ENCODE data around the gene SPDYA. TPM values are rescaled to one million over a fixed set of nuclear protein-coding genes. Genes with fewer than 3 reads are reported as not detected.

The SPDYA gene
- total RNA-seq, 1 experiment from 2014 or later = 1.2 TPM

DNA sequence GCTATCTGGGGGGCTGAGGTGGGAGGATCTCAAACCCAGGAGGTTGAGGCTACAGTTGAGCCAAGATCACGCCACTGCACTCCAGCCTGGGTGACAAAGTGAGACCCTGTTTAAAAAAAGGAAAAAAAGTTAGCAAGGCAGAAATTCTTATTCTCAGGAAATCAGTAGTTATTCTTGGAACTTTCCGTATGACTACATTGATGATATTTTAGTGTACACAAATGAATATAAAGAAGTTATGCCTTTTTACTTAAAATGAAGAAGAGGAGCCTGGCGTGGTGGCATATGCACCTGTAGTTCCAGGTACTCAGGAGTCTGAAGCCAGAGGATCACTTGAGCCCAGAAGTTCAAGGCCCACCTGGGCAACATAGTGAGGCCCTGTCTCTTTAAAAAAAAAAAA is 7.4 kb downstream of the SPDYA start:
- no peaks in the 10 kb centered on the region for H4K20me1 ChIP-seq (ENCODE audit: insufficient read depth)
- ChIA-PET RAD21 (ENCODE audit: low non-redundant PET in 1 of 2, low total read pairs in 2 of 2, uncharacterized antibody in 2 of 2, unreplicated experiment in 2 of 2) (no interaction called here), CTCF (no interaction called here), POLR2A (no interaction called here)
- no TSS peak for BruUV-seq (replicated peaks)
- H3K79me2 ChIP-seq (ENCODE audit: insufficient read depth, low read length) = no peaks in the 10 kb centered on the region
- H3K9me2 ChIP-seq (ENCODE audit: insufficient read depth) = no peaks in the 10 kb centered on the region
- no peak for TF ChIP-seq RAD21 (IDR thresholded peaks at IDR 0.05; ENCODE audit: low read depth)
- no peak for TF ChIP-seq JUND (IDR thresholded peaks at IDR 0.05)
- TF ChIP-seq EZH2phosphoT487 (IDR thresholded peaks at IDR 0.05; ENCODE audit: borderline replicate concordance) = no peak
- TF ChIP-seq ZNF274 (IDR thresholded peaks at IDR 0.05; ENCODE audit: low read depth, low read length) = no peak
- no peak for TF ChIP-seq SP1 (IDR thresholded peaks at IDR 0.05; ENCODE audit: low read depth)
- TF ChIP-seq POLR2A (IDR thresholded peaks at IDR 0.05; ENCODE audit: borderline replicate concordance, extremely low read depth, insufficient read depth, insufficient read length) = no peak
- no peak for TF ChIP-seq CEBPB (IDR thresholded peaks at IDR 0.05; ENCODE audit: low read depth)
- TF ChIP-seq SRF (IDR thresholded peaks at IDR 0.05; ENCODE audit: low read depth) = no peak
- TF ChIP-seq FOSL1 (IDR thresholded peaks at IDR 0.05; ENCODE audit: low read depth) = no peak
- no peak for TF ChIP-seq SIN3A (IDR thresholded peaks at IDR 0.05; ENCODE audit: low read depth)
- TF ChIP-seq EGR1 (IDR thresholded peaks at IDR 0.05; ENCODE audit: low read depth) = no peak
- no peak for TF ChIP-seq CBX3 (IDR thresholded peaks at IDR 0.05; ENCODE audit: low read depth)
- TF ChIP-seq, protein P1, sequence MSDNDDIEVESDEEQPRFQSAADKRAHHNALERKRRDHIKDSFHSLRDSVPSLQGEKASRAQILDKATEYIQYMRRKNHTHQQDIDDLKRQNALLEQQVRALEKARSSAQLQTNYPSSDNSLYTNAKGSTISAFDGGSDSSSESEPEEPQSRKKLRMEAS (IDR thresholded peaks at IDR 0.05) = no peak
- no peak for TF ChIP-seq ELF1 (IDR thresholded peaks at IDR 0.05; ENCODE audit: borderline replicate concordance, low read depth)
- TF ChIP-seq, protein P2, sequence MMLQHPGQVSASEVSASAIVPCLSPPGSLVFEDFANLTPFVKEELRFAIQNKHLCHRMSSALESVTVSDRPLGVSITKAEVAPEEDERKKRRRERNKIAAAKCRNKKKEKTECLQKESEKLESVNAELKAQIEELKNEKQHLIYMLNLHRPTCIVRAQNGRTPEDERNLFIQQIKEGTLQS (IDR thresholded peaks at IDR 0.05) = no peak
- TF ChIP-seq YY1 (IDR thresholded peaks at IDR 0.05; ENCODE audit: extremely low read depth, insufficient replicate concordance, low read depth, low read length) = no peak
- TF ChIP-seq, protein P3, sequence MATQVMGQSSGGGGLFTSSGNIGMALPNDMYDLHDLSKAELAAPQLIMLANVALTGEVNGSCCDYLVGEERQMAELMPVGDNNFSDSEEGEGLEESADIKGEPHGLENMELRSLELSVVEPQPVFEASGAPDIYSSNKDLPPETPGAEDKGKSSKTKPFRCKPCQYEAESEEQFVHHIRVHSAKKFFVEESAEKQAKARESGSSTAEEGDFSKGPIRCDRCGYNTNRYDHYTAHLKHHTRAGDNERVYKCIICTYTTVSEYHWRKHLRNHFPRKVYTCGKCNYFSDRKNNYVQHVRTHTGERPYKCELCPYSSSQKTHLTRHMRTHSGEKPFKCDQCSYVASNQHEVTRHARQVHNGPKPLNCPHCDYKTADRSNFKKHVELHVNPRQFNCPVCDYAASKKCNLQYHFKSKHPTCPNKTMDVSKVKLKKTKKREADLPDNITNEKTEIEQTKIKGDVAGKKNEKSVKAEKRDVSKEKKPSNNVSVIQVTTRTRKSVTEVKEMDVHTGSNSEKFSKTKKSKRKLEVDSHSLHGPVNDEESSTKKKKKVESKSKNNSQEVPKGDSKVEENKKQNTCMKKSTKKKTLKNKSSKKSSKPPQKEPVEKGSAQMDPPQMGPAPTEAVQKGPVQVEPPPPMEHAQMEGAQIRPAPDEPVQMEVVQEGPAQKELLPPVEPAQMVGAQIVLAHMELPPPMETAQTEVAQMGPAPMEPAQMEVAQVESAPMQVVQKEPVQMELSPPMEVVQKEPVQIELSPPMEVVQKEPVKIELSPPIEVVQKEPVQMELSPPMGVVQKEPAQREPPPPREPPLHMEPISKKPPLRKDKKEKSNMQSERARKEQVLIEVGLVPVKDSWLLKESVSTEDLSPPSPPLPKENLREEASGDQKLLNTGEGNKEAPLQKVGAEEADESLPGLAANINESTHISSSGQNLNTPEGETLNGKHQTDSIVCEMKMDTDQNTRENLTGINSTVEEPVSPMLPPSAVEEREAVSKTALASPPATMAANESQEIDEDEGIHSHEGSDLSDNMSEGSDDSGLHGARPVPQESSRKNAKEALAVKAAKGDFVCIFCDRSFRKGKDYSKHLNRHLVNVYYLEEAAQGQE (IDR thresholded peaks at IDR 0.05; ENCODE audit: low read depth) = no peak
- TF ChIP-seq, protein P4, sequence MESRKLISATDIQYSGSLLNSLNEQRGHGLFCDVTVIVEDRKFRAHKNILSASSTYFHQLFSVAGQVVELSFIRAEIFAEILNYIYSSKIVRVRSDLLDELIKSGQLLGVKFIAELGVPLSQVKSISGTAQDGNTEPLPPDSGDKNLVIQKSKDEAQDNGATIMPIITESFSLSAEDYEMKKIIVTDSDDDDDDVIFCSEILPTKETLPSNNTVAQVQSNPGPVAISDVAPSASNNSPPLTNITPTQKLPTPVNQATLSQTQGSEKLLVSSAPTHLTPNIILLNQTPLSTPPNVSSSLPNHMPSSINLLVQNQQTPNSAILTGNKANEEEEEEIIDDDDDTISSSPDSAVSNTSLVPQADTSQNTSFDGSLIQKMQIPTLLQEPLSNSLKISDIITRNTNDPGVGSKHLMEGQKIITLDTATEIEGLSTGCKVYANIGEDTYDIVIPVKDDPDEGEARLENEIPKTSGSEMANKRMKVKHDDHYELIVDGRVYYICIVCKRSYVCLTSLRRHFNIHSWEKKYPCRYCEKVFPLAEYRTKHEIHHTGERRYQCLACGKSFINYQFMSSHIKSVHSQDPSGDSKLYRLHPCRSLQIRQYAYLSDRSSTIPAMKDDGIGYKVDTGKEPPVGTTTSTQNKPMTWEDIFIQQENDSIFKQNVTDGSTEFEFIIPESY (IDR thresholded peaks at IDR 0.05; ENCODE audit: extremely low read depth, insufficient replicate concordance, low read length) = no peak
- TF ChIP-seq, protein P5, sequence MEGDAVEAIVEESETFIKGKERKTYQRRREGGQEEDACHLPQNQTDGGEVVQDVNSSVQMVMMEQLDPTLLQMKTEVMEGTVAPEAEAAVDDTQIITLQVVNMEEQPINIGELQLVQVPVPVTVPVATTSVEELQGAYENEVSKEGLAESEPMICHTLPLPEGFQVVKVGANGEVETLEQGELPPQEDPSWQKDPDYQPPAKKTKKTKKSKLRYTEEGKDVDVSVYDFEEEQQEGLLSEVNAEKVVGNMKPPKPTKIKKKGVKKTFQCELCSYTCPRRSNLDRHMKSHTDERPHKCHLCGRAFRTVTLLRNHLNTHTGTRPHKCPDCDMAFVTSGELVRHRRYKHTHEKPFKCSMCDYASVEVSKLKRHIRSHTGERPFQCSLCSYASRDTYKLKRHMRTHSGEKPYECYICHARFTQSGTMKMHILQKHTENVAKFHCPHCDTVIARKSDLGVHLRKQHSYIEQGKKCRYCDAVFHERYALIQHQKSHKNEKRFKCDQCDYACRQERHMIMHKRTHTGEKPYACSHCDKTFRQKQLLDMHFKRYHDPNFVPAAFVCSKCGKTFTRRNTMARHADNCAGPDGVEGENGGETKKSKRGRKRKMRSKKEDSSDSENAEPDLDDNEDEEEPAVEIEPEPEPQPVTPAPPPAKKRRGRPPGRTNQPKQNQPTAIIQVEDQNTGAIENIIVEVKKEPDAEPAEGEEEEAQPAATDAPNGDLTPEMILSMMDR (IDR thresholded peaks at IDR 0.05 in 2 of 3, conservative IDR thresholded peaks at IDR 0.05 in 1 of 3; ENCODE audit: borderline replicate concordance in 1 of 3, insufficient read depth in 1 of 3, low read depth in 2 of 3, low read length in 2 of 3) = no peak
- TF ChIP-seq TCF7L2 (IDR thresholded peaks at IDR 0.05; ENCODE audit: borderline replicate concordance, extremely low read depth, insufficient read depth, insufficient read length) = no peak
- H3K27ac ChIP-seq (ENCODE audit: low read depth, low read length) = no peak overlapping the region
- no peak overlapping the region for H2AFZ ChIP-seq (ENCODE audit: low read depth, low read length, poor library complexity, severe bottlenecking)
- H3K9ac ChIP-seq (ENCODE audit: low read length) = no peak overlapping the region
- ATAC-seq = no peak
- H3K36me3 ChIP-seq (ENCODE audit: control insufficient read depth in 1 of 2, insufficient read depth in 2 of 2, low read length in 2 of 2) = no peaks in the 10 kb centered on the region
- no peaks in the 10 kb centered on the region for H3K9me3 ChIP-seq (ENCODE audit: control insufficient read depth in 1 of 2, insufficient read depth in 1 of 2, low read depth in 1 of 2, low read length in 2 of 2)
- H3K4me3 ChIP-seq (replicated peaks in 1 of 2; ENCODE audit: low read depth in 1 of 2, low read length in 2 of 2) = no peak overlapping the region
- H3K27me3 ChIP-seq (ENCODE audit: insufficient read depth, low read length) = no peaks in the 10 kb centered on the region
- DNase-seq (ENCODE audit: low read depth, low spot score) = no peak
- no peaks in the 10 kb centered on the region for H3K4me1 ChIP-seq (ENCODE audit: control insufficient read depth in 1 of 2, insufficient read depth in 2 of 2, low read length in 2 of 2)
- intact Hi-C loops (cut with micrococcal nuclease) = no loop called here
- H3K4me2 ChIP-seq (ENCODE audit: low read length) = no peak overlapping the region
